SK-N-SH treated with all-trans-retinoic acid at 6 μM for 48 hours (cell line): Measurements from ENCODE around the gene C2CD4D.

ENCODE experiments used
- CREB5 ChIP-seq: fragments of 250-450 bp; sonication (Bioruptor Pico); IDR thresholded peaks from 2 replicates; pipeline ENCODE4 v1.5.1; 2020; ENCODE audit warnings: low read depth, mild to moderate bottlenecking, moderate library complexity
- ZFP3 ChIP-seq: fragments of 250-450 bp; sonication (Bioruptor Pico); IDR thresholded peaks from 2 replicates; pipeline ENCODE4 v1.5.0; 2020; ENCODE audit warnings: mild to moderate bottlenecking, moderate library complexity
- ZFP30 ChIP-seq: fragments of 450-650 bp; formaldehyde crosslinking; IDR thresholded peaks from 2 replicates; pipeline ENCODE4 v1.5.0; 2022; ENCODE audit warnings: mild to moderate bottlenecking, moderate library complexity

GRCh38 chr1:151820940-151821339, 18.7 kb downstream of the C2CD4D start:
- TF ChIP-seq CREB5 (CRISPR knock-in tag) (no peak), ZFP30 (no peak), ZFP3 (CRISPR knock-in tag) (no peak)
